K562 (cell line): ENCODE data around the gene C11orf52. TPM values are rescaled to one million over a fixed set of nuclear protein-coding genes. Genes with fewer than 3 reads are reported as not detected.

ENCODE experiments used
- ATAC-seq: fragments of 200-7000 bp; cut with Tn5 transposase; 3 replicates; pipeline ENCODE4 v1.9.1; 2020; ENCODE audit warnings: moderate library complexity
- BruUV-seq: library from RNA; stranded (reverse); fragments of 400-500 nt; replicated peaks from 2 replicates; lab custom pipeline; 2021; lab: Mats Ljungman, UMichigan
- CTCF ChIA-PET: fragments of 300-600 bp; formaldehyde crosslinking; extraction: SDS; loops from one replicate; lab custom pipeline; 2021; ENCODE audit warnings: low intra/inter-chr PET ratio; lab: Yijun Ruan, JAX
- POLR2A ChIA-PET: fragments of 300-600, 350-650 bp; sonication (Branson Sonifier 250); formaldehyde crosslinking; extraction: SDS; loops from one replicate; lab custom pipeline; 2021; ENCODE audit warnings: antibody characterized with exemption, inconsistent platforms; lab: Yijun Ruan, JAX
- DNase-seq, 4 experiments: peaks; one replicate each; pipeline versions ENCODE4 v3.0.0 to v3.0.0-alpha.2; 2011 to 2018; ENCODE audit warnings: low spot score in 3 of 4, mixed read lengths in 3 of 4; ENCODE audit errors: extremely low read depth in 1 of 4
- FAIRE-seq: peaks from 2 replicates; lab custom pipeline; 2011; peaks lifted over from hg19 to GRCh38; lab: Jason Lieb, UNC
- H2AFZ ChIP-seq: 2 replicates; pipeline ENCODE4 v1.6.0; 2011; ENCODE audit warnings: low read depth, low read length, control low read depth, inconsistent platforms
- H3K27ac ChIP-seq: fragments of 200-600 bp; 3 replicates; pipeline ENCODE4 v1.8.0; 2011; ENCODE audit warnings: low read depth, mild to moderate bottlenecking, control low read depth, inconsistent platforms, low read length, moderate library complexity, mixed read lengths; ENCODE audit errors: extremely low read depth
- H3K27me3 ChIP-seq, 2 experiments: fragments of 300-600 bp in 1 of 2; 2 replicates in 1 of 2; 3 replicates in 1 of 2; pipeline versions ENCODE4 v1.6.0 to v1.8.0; 2011; ENCODE audit warnings: inconsistent platforms in 2 of 2, low read length in 2 of 2, mild to moderate bottlenecking in 1 of 2, mixed read lengths in 1 of 2, moderate library complexity in 1 of 2; ENCODE audit not compliant: control insufficient read depth in 2 of 2, insufficient read depth in 2 of 2
- H3K36me3 ChIP-seq: fragments of 300-600 bp; 3 replicates; pipeline ENCODE4 v1.8.0; 2011; ENCODE audit warnings: mild to moderate bottlenecking, low read length, inconsistent platforms; ENCODE audit not compliant: control insufficient read depth, insufficient read depth
- H3K4me1 ChIP-seq, 2 experiments: fragments of 200-600 bp in 1 of 2; replicated peaks in 1 of 2; 2 replicates in 1 of 2; 3 replicates in 1 of 2; pipeline versions ENCODE4 v1.5.1 to v1.8.0; 2011; ENCODE audit warnings: inconsistent platforms in 2 of 2, low read length in 2 of 2, mild to moderate bottlenecking in 1 of 2, mixed read lengths in 1 of 2, moderate library complexity in 1 of 2; ENCODE audit not compliant: control insufficient read depth in 2 of 2, insufficient read depth in 2 of 2
- H3K4me2 ChIP-seq: 2 replicates; pipeline ENCODE4 v1.6.1; 2011; ENCODE audit warnings: low read length, control low read depth, inconsistent platforms, mixed read lengths; ENCODE audit not compliant: insufficient read depth
- H3K4me3 ChIP-seq: fragments of 200-600 bp; sonication (generic), shearing (Covaris generic); 2 replicates; pipeline ENCODE4 v1.5.1; 2016; ENCODE audit warnings: control low read depth, inconsistent platforms
- H3K79me2 ChIP-seq: fragments of 200-600 bp; 3 replicates; pipeline ENCODE4 v1.8.0; 2011; ENCODE audit warnings: low read length, inconsistent platforms; ENCODE audit not compliant: control insufficient read depth, insufficient read depth
- H3K9ac ChIP-seq, 2 experiments: 2 replicates each; pipeline versions ENCODE4 v1.6.0 to v1.6.1; 2011; ENCODE audit warnings: low read depth in 2 of 2, low read length in 2 of 2, control low read depth in 1 of 2, inconsistent platforms in 1 of 2, mild to moderate bottlenecking in 1 of 2, mixed read lengths in 1 of 2; ENCODE audit not compliant: insufficient read depth in 1 of 2
- H3K9me1 ChIP-seq: one replicate; pipeline ENCODE4 v1.6.0; 2011; ENCODE audit warnings: inconsistent platforms, mild to moderate bottlenecking, low read length, moderate library complexity; ENCODE audit not compliant: control insufficient read depth, insufficient read depth
- H3K9me3 ChIP-seq: replicated peaks from 2 replicates; pipeline ENCODE4 v1.5.1; 2011; ENCODE audit warnings: low read depth, low read length, inconsistent platforms; ENCODE audit not compliant: control insufficient read depth, insufficient read depth
- H4K20me1 ChIP-seq: replicated peaks from 2 replicates; pipeline ENCODE4 v1.6.1; 2011; ENCODE audit warnings: low read length, inconsistent platforms, mixed read lengths; ENCODE audit not compliant: control insufficient read depth, insufficient read depth
- CREB1 ChIP-seq, 2 experiments: sonication (generic) in 1 of 2; formaldehyde crosslinking in 1 of 2; IDR thresholded peaks; 2 replicates each; pipeline versions ENCODE4 v1.6.1 to v1.8.0; 2012 to 2022; ENCODE audit warnings: inconsistent platforms in 1 of 2, mild to moderate bottlenecking in 1 of 2, missing genetic modification reagents in 1 of 2, moderate library complexity in 1 of 2
- FOXA1 ChIP-seq: fragments of 450-650 bp; IDR thresholded peaks from 2 replicates; pipeline ENCODE4 v1.6.1; 2016; ENCODE audit warnings: mild to moderate bottlenecking, borderline replicate concordance
- HDAC2 ChIP-seq: fragments of 450-650 bp; IDR thresholded peaks from 2 replicates; pipeline ENCODE4 v1.6.1; 2016; ENCODE audit warnings: mild to moderate bottlenecking
- KLF10 ChIP-seq: fragments of 250-450 bp; sonication (Bioruptor Pico); IDR thresholded peaks from 2 replicates; pipeline ENCODE4 v1.6.1; 2021; ENCODE audit warnings: matching md5 sums
- MTF1 ChIP-seq: fragments of 250-450 bp; sonication (Bioruptor Pico); IDR thresholded peaks from 2 replicates; pipeline ENCODE4 v1.9.0; 2021; ENCODE audit warnings: moderate library complexity, mild to moderate bottlenecking, inconsistent platforms, borderline replicate concordance
- NR2C2 ChIP-seq, 2 experiments: fragments of 200-800 bp in 1 of 2; sonication (Bioruptor generic) in 1 of 2; sonication (generic) in 1 of 2; formaldehyde crosslinking in 1 of 2; IDR thresholded peaks; 2 replicates each; pipeline versions ENCODE4 v1.6.1 to v1.8.0; 2016 to 2022; ENCODE audit warnings: mild to moderate bottlenecking in 1 of 2, missing compliant biosample characterization in 1 of 2, missing genetic modification characterization in 1 of 2, missing genetic modification reagents in 1 of 2
- SRSF3 ChIP-seq: fragments of 200-400 bp; formaldehyde crosslinking; IDR thresholded peaks from 2 replicates; pipeline ENCODE4 v1.6.1; 2016; ENCODE audit warnings: mild to moderate bottlenecking, low read length, moderate library complexity; ENCODE audit not compliant: insufficient read depth
- XRCC5 ChIP-seq: fragments of 200-400 bp; formaldehyde crosslinking; IDR thresholded peaks from 2 replicates; pipeline ENCODE4 v1.6.1; 2017; ENCODE audit warnings: low read depth, mild to moderate bottlenecking, low read length
- ZNF217 ChIP-seq: sonication (generic); formaldehyde crosslinking; IDR thresholded peaks from 2 replicates; pipeline ENCODE4 v1.8.0; 2022; ENCODE audit warnings: mild to moderate bottlenecking, missing genetic modification reagents
- ZNF384 ChIP-seq: IDR thresholded peaks from 2 replicates; pipeline ENCODE4 v1.6.1; 2012; ENCODE audit warnings: low read depth, low read length, improper control_type of control experiment
- WGBS: fragments of 100-300 bp; shearing (Covaris generic); methylation state at CpG from one replicate; pipeline ENCODE4 v1.1.6; 2016; ENCODE audit warnings: low coverage, mixed read lengths; ENCODE audit not compliant: insufficient coverage; ENCODE audit errors: missing lambda C conversion rate; 5-methylcytosine and 5-hydroxymethylcytosine counted together
- in situ Hi-C: fragments of 300-500 bp; cut with MboI; formaldehyde crosslinking; loops from 4 replicates; pipeline ENCODE4 v1.15.0; 2018; ENCODE audit warnings: inconsistent platforms, mixed read lengths
- intact Hi-C: fragments of 100-400 bp; cut with micrococcal nuclease; formaldehyde crosslinking; loops from 2 replicates; pipeline ENCODE4 v1.14.2; 2022
- polyA plus RNA-seq, 8 experiments: library from polyadenylated mRNA; depleted of rRNA in 4 of 8; stranded (reverse) in 5 of 8; unstranded in 3 of 8; fragments of >200 nt; fragmentation: Nextera tagmentation in 2 of 8; fragmentation: Illumina TruSeq in 1 of 8; extraction: Ambion mirVana in 2 of 8; extraction: Trizol in 1 of 8; gene quantifications; 2 replicates each; pipeline versions ENCODE4 v1.2.1 to v1.2.3, GENCODE V29; 2011 to 2014; ENCODE audit warnings: inconsistent platforms in 1 of 8, missing spikeins in 1 of 8
- total RNA-seq, 7 experiments: library from RNA; depleted of rRNA in 6 of 7; stranded (reverse); fragments of >200 nt in 6 of 7; fragmentation: Illumina TruSeq in 2 of 7; extraction: Trizol in 2 of 7; gene quantifications; 2 replicates each; pipeline versions ENCODE4 v1.2.1 to v1.2.3, GENCODE V29; 2011 to 2021; ENCODE audit warnings: low replicate concordance in 1 of 7
- TF ChIP-seq, protein P1 (sequence below): fragments of 450-650 bp; IDR thresholded peaks from 2 replicates; pipeline ENCODE4 v1.6.1; 2016; ENCODE audit warnings: low read depth, mild to moderate bottlenecking, moderate library complexity
- TF ChIP-seq, protein P2 (sequence below), 3 experiments: fragments of 200-800 bp in 1 of 3; sonication (Bioruptor generic) in 1 of 3; sonication (generic) in 1 of 3; formaldehyde crosslinking in 1 of 3; IDR thresholded peaks; 2 replicates each; pipeline versions ENCODE4 v1.6.1 to v1.8.0; 2016 to 2022; ENCODE audit warnings: mild to moderate bottlenecking in 2 of 3, missing compliant biosample characterization in 2 of 3, missing genetic modification characterization in 2 of 3, missing genetic modification reagents in 1 of 3
- TF ChIP-seq, protein P3 (sequence below): fragments of 250-450 bp; sonication (Bioruptor Pico); IDR thresholded peaks from 2 replicates; pipeline ENCODE4 v1.8.0; 2022; ENCODE audit warnings: moderate library complexity, mild to moderate bottlenecking, inconsistent platforms
- TF ChIP-seq, protein P4 (sequence below), 2 experiments: IDR thresholded peaks in 1 of 2; conservative IDR thresholded peaks in 1 of 2; 2 replicates each; pipeline ENCODE4 v1.6.1; 2016; ENCODE audit warnings: low read depth in 2 of 2, mild to moderate bottlenecking in 1 of 2, missing compliant biosample characterization in 1 of 2, missing genetic modification characterization in 1 of 2, moderate library complexity in 1 of 2

Gene C11orf52
- total and polyA plus RNA-seq, 9 of the 15 experiments (the other 6 are each of a cell fraction or from before 2014, with no cell fraction given): 0.29 to 2.9 (median 1.0) TPM

DNA sequence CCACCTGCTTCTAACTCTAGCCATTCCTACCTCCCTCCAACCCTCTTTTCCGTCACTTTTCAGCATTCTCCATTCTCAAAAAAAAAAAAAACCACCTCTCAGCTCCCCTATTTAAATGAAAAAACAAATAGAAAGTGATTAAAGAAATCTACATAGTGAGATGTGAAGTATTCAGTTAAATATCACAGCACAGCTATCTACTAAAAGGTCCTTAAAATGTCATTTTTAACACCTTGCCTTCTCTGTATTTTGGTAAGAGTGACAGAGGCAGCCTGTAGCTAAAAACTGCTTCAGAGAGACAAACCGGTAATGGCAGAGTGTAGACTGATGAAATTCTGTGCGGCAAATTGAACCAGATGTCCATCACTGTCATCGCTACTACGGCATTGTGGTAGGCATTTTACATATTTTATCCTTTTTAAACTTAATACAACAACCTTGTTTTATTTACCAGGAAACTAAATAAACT lies 47.0 kb upstream of the C11orf52 start:
- Histone ChIP-seq H3K27ac (peak overlapping the region; percentile 71), H3K79me2 (peaks cover 10% of the 10 kb centered on the region; the same call in 2 of the 3 replicates), H3K27me3 (no peaks in the 10 kb centered on the region), H3K9me1 (no peaks in the 10 kb centered on the region), H3K4me2 (peak overlapping the region; percentile 91), H4K20me1 (no peaks in the 10 kb centered on the region), H3K4me1 (peaks cover 3 to 4% of the 10 kb centered on the region in 2 experiments; a peak in 2 of 5 replicates), H3K4me3 (peak overlapping the region; percentile 83), H3K9me3 (no peaks in the 10 kb centered on the region), H2AFZ (peak overlapping the region; percentile 93), H3K9ac (peak overlapping the region; percentile 75 to 94), H3K36me3 (peaks cover 32% of the 10 kb centered on the region)
- POLR2A ChIA-PET: interaction anchor here (0.5 to 2.7 kb wide), 9 partner anchors 10 to 719 kb away, joined by 3 to 18 read pairs (median 4); no protein-coding TSS in a partner anchor
- intact Hi-C loops (no loop called here), in situ Hi-C loops (no loop called here)
- FAIRE-seq (no peak), DNase-seq (peak in 2 of 4 experiments; percentile 17 to 23), ATAC-seq (peak; percentile 46)
- 16% methylated on average over 5 of the region's 5 CpGs for WGBS
- CTCF ChIA-PET: interaction anchor here (0.6 kb wide), 1 partner anchor 429 kb away, joined by 3 read pairs; no protein-coding TSS in a partner anchor
- TSS peak; percentile 72 for BruUV-seq
- no peak for TF ChIP-seq SRSF3
- TF ChIP-seq NR2C2 (CRISPR knock-in tag; IDR thresholded peaks at IDR 0.05): no peak
- no peak for TF ChIP-seq NR2C2 (tag; IDR thresholded peaks at IDR 0.05)
- TF ChIP-seq KLF10 (CRISPR knock-in tag): no peak
- TF ChIP-seq ZNF217 (CRISPR knock-in tag): no peak
- no peak for TF ChIP-seq XRCC5
- TF ChIP-seq, protein P1, sequence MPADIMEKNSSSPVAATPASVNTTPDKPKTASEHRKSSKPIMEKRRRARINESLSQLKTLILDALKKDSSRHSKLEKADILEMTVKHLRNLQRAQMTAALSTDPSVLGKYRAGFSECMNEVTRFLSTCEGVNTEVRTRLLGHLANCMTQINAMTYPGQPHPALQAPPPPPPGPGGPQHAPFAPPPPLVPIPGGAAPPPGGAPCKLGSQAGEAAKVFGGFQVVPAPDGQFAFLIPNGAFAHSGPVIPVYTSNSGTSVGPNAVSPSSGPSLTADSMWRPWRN: no peak
- TF ChIP-seq, protein P2, sequence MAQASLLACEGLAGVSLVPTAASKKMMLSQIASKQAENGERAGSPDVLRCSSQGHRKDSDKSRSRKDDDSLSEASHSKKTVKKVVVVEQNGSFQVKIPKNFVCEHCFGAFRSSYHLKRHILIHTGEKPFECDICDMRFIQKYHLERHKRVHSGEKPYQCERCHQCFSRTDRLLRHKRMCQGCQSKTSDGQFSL (CRISPR knock-in tag; IDR thresholded peaks at IDR 0.05): no peak
- TF ChIP-seq, protein P2 (tag; IDR thresholded peaks at IDR 0.05): no peak
- TF ChIP-seq, protein P3, sequence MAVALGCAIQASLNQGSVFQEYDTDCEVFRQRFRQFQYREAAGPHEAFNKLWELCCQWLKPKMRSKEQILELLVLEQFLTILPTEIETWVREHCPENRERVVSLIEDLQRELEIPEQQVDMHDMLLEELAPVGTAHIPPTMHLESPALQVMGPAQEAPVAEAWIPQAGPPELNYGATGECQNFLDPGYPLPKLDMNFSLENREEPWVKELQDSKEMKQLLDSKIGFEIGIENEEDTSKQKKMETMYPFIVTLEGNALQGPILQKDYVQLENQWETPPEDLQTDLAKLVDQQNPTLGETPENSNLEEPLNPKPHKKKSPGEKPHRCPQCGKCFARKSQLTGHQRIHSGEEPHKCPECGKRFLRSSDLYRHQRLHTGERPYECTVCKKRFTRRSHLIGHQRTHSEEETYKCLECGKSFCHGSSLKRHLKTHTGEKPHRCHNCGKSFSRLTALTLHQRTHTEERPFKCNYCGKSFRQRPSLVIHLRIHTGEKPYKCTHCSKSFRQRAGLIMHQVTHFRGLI (CRISPR knock-in tag): no peak
- TF ChIP-seq CREB1 (IDR thresholded peaks at IDR 0.05): no peak
- no peak for TF ChIP-seq CREB1 (CRISPR knock-in tag; IDR thresholded peaks at IDR 0.05)
- no peak for TF ChIP-seq FOXA1
- TF ChIP-seq, protein P4, sequence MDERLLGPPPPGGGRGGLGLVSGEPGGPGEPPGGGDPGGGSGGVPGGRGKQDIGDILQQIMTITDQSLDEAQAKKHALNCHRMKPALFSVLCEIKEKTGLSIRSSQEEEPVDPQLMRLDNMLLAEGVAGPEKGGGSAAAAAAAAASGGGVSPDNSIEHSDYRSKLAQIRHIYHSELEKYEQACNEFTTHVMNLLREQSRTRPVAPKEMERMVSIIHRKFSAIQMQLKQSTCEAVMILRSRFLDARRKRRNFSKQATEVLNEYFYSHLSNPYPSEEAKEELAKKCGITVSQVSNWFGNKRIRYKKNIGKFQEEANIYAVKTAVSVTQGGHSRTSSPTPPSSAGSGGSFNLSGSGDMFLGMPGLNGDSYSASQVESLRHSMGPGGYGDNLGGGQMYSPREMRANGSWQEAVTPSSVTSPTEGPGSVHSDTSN (CRISPR knock-in tag; IDR thresholded peaks at IDR 0.05; ENCODE audit: low read depth): no peak
- TF ChIP-seq, protein P4 (tag; conservative IDR thresholded peaks at IDR 0.05; ENCODE audit: low read depth): peak; percentile 5; the same call in 1 of the 2 replicates
- TF ChIP-seq MTF1 (CRISPR knock-in tag): no peak
- no peak for TF ChIP-seq ZNF384
- TF ChIP-seq HDAC2: no peak
